ENCODE results near the gene CFD.
"Not testable (repeated sequence)": the region's sequence is repeated elsewhere in the genome, so short reads cannot be mapped to it uniquely, and the experiment has no call there.

CFD gene

DNA sequence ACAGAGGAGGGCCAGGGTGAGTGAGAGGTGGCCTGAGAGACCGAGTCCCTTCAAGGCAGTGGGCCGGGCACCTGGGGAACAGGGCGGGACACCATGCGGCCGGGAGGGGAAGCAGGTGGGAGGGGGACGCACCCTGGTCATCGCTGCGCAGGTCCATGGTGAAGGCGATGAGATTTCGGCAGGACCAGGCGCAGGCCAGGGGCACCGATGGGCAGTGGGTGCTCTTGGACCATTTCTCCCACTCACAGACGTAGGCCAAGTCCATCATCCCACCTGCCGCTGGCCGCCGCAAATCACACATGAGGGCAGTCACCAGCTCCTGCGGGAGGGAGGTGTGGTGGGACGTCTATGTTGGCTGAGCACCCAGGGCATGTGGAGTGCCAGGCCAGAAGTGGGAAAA is 31.4 kb downstream of the CFD start:
- Histone ChIP-seq H2AFZ (ENCODE audit: low read length) (no peak overlapping the region), H3K4me1 (ENCODE audit: insufficient read depth, low read length, poor library complexity, severe bottlenecking) (no peaks in the 10 kb centered on the region), H3K4me2 (ENCODE audit: low read depth, low read length, poor library complexity, severe bottlenecking) (no peak overlapping the region), H3K9me2 (replicated peaks; ENCODE audit: low read depth, low read length) (no peaks in the 10 kb centered on the region), H3K27me3 (ENCODE audit: insufficient read depth, low read length, poor library complexity, severe bottlenecking) (no peaks in the 10 kb centered on the region), H3K36me3 (ENCODE audit: insufficient read depth, low read length) (peaks cover 2% of the 10 kb centered on the region; the same call in 1 of the 2 replicates), H3K4me3 (ENCODE audit: low read length, poor library complexity, severe bottlenecking) (no peak overlapping the region), H4K20me1 (ENCODE audit: insufficient read depth, low read length, poor library complexity, severe bottlenecking) (peaks cover 3% of the 10 kb centered on the region), H3K9ac (ENCODE audit: low read depth, low read length, poor library complexity, severe bottlenecking) (no peak overlapping the region), H3K79me2 (ENCODE audit: insufficient read depth, low read length) (peaks cover 14% of the 10 kb centered on the region; the same call in 1 of the 2 replicates), H3K9me3 (ENCODE audit: insufficient read depth, low read depth, low read length) (no peaks in the 10 kb centered on the region), H3F3A (ENCODE audit: low read depth) (no peaks in the 10 kb centered on the region)
- TF ChIP-seq EZH2phosphoT487 (IDR thresholded peaks at IDR 0.05; ENCODE audit: borderline replicate concordance) (no peak), CTCF (conservative IDR thresholded peaks at IDR 0.05; ENCODE audit: low read length) (no peak)

- not testable (repeated sequence) for H3K9me3 ChIP-seq (ENCODE audit: insufficient read depth, low read depth, low read length); H4K20me1 ChIP-seq (ENCODE audit: insufficient read depth, low read length, poor library complexity, severe bottlenecking); H2AFZ ChIP-seq (ENCODE audit: low read length); H3K36me3 ChIP-seq (ENCODE audit: insufficient read depth, low read length); H3K27me3 ChIP-seq (ENCODE audit: insufficient read depth, low read length, poor library complexity, severe bottlenecking); H3K9me2 ChIP-seq (replicated peaks; ENCODE audit: low read depth, low read length); H3K4me1 ChIP-seq (ENCODE audit: insufficient read depth, low read length, poor library complexity, severe bottlenecking); H3F3A ChIP-seq (ENCODE audit: low read depth)
- Histone ChIP-seq H3K4me2 (ENCODE audit: low read depth, low read length, poor library complexity, severe bottlenecking) (peak overlapping the region; percentile 98), H3K79me2 (ENCODE audit: insufficient read depth, low read length) (peaks cover 14% of the 10 kb centered on the region; the same call in 1 of the 2 replicates), H3K9ac (ENCODE audit: low read depth, low read length, poor library complexity, severe bottlenecking) (peak overlapping the region; percentile 82), H3K4me3 (ENCODE audit: low read length, poor library complexity, severe bottlenecking) (peak overlapping the region; percentile 83)
Measured at GRCh38 chr19:891421-892200, 32.1 kb downstream of the CFD start.

DNA sequence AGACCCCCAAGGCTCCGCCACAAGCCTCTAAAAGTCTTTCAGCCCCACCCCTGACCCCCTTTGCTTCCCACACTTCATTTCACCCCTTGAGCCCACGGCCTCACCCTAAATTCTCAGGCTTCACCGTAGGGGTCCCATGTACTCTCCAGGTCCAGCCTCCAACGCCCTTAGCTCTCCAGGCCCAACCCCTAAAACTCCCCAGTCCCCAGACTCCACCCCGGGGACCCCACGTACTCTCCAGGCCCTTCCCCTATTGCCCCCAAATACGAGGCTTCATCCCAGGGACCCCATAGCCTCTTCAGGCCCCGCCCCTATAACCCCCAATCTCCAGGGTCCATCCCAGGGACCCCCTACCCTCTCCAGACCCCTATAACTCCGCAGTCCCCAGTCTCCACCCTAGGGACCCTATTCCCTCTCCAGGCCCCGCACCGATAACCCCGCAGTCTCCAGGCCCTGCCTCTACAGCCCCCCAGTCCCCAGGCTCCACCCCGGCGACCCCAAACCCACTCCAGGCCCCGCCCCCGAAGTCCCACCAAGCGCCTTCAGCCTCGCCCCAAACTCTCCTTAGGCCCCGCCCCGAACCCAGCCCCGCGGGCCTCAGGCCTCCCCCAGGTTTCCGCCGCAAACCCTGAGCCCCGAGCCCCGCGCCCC is 32.9 kb downstream of the CFD start:
- Histone ChIP-seq H3K4me3 (ENCODE audit: low read length, poor library complexity, severe bottlenecking) (peak overlapping the region; percentile 83), H3K4me2 (ENCODE audit: low read depth, low read length, poor library complexity, severe bottlenecking) (peak overlapping the region; percentile 98), H2AFZ (ENCODE audit: low read length) (no peak overlapping the region)

More for the DNA sequence above, 32.9 kb downstream of the CFD start:
- Histone ChIP-seq H3K79me2 (ENCODE audit: insufficient read depth, low read length) (peaks cover 14% of the 10 kb centered on the region; the same call in 1 of the 2 replicates), H3K9me3 (ENCODE audit: insufficient read depth, low read depth, low read length) (no peaks in the 10 kb centered on the region), H3K9ac (ENCODE audit: low read depth, low read length, poor library complexity, severe bottlenecking) (peak overlapping the region; percentile 82), H3F3A (ENCODE audit: low read depth) (no peaks in the 10 kb centered on the region), H3K27me3 (ENCODE audit: insufficient read depth, low read length, poor library complexity, severe bottlenecking) (no peaks in the 10 kb centered on the region), H3K4me1 (ENCODE audit: insufficient read depth, low read length, poor library complexity, severe bottlenecking) (no peaks in the 10 kb centered on the region), H4K20me1 (ENCODE audit: insufficient read depth, low read length, poor library complexity, severe bottlenecking) (peaks cover 3% of the 10 kb centered on the region), H3K9me2 (replicated peaks; ENCODE audit: low read depth, low read length) (no peaks in the 10 kb centered on the region), H3K36me3 (ENCODE audit: insufficient read depth, low read length) (peaks cover 2% of the 10 kb centered on the region; the same call in 1 of the 2 replicates)
- no peak for TF ChIP-seq EZH2phosphoT487 (IDR thresholded peaks at IDR 0.05; ENCODE audit: borderline replicate concordance)
- TF ChIP-seq CTCF (conservative IDR thresholded peaks at IDR 0.05; ENCODE audit: low read length): no peak
